ENCODE results near the gene CSTF2.
"Not testable (repeated sequence)": the region's sequence is repeated elsewhere in the genome, so short reads cannot be mapped to it uniquely, and the experiment has no call there.

The CSTF2 gene

GRCh38 chrX:100819837-100820666 lies at the start of gene CSTF2:
TSS of gene CSTF2 (plus strand) at chrX:100820391. CDS start at chrX:100820417, 26 bp downstream.
- peak; percentile 80 to 84 for DNase-seq

- DNase-seq, result not testable (repeated sequence)
These were observed 23.8 kb upstream of the CSTF2 start for GRCh38 chrX:100796371-100796770.

GRCh38 chrX:100797359-100797758 lies 22.8 kb upstream of the CSTF2 start:
- DNase-seq, result no peak

GRCh38 chrX:100798484-100799214 lies 21.5 kb upstream of the CSTF2 start:
- DNase-seq, result no peak

GRCh38 chrX:100802843-100803242 lies 17.3 kb upstream of the CSTF2 start:
- DNase-seq, result no peak

- no peak for DNase-seq
These were observed 15.4 kb upstream of the CSTF2 start for GRCh38 chrX:100804780-100805179.

GRCh38 chrX:100808265-100808664 lies 11.9 kb upstream of the CSTF2 start:
- not testable (repeated sequence) for DNase-seq

- no peak for DNase-seq
These were observed 7.7 kb upstream of the CSTF2 start for GRCh38 chrX:100812216-100813158.

GRCh38 chrX:100817340-100817739 lies 2.9 kb upstream of the CSTF2 start:
- no peak for DNase-seq

- no peak for DNase-seq
These were observed 706 bp upstream of the CSTF2 start for GRCh38 chrX:100819534-100819836.

GRCh38 chrX:100829730-100830129 lies 9.5 kb downstream of the CSTF2 start:
- peak in 1 of 2 experiments; percentile 32 for DNase-seq

- DNase-seq, result no peak
These were observed 10.0 kb downstream of the CSTF2 start for GRCh38 chrX:100830143-100830542.

- DNase-seq, result peak in 1 of 2 experiments; percentile 16
These were observed 10.4 kb downstream of the CSTF2 start for GRCh38 chrX:100830547-100830946.

- no peak for DNase-seq
These were observed 11.2 kb downstream of the CSTF2 start for GRCh38 chrX:100831219-100831946.

- no peak for DNase-seq
These were observed 30.1 kb downstream of the CSTF2 start for GRCh38 chrX:100850317-100850716.

- DNase-seq, result no peak
These were observed 32.6 kb downstream of the CSTF2 start for GRCh38 chrX:100852810-100853209.

- DNase-seq, result no peak
These were observed 43.2 kb downstream of the CSTF2 start for GRCh38 chrX:100863326-100863864.

GRCh38 chrX:100864657-100865391 lies 44.6 kb downstream of the CSTF2 start:
- DNase-seq, result no peak

- DNase-seq, result no peak
These were observed 48.1 kb downstream of the CSTF2 start for GRCh38 chrX:100868273-100868672.

- no peak for DNase-seq
These were observed 50.3 kb downstream of the CSTF2 start for GRCh38 chrX:100870527-100870926.

Data from activated T-cell treated with anti-CD3 and anti-CD28 coated beads, Interleukin-2, amount 50 U/mL, for 48 hours (primary cell).